PC-3 (cell line): ENCODE data around the gene TMEM138. TPM values are rescaled to one million over a fixed set of nuclear protein-coding genes. Genes with fewer than 3 reads are reported as not detected.

Source experiments
- ATAC-seq: fragments of 200-7000 bp; cut with Tn5 transposase; 2 replicates; pipeline ENCODE4 v1.9.1; 2020; ENCODE audit warnings: mild to moderate bottlenecking, moderate library complexity
- BruUV-seq: library from RNA; stranded (reverse); fragments of 400-500 nt; replicated peaks from 2 replicates; lab custom pipeline; 2021; lab: Mats Ljungman, UMichigan
- CTCF ChIA-PET: fragments of 300-600 bp; sonication (Branson Sonifier 250); formaldehyde crosslinking; loops from one replicate; lab custom pipeline; 2022; ENCODE audit warnings: antibody characterized with exemption; lab: Charles Lee
- POLR2A ChIA-PET: fragments of 300-600 bp; sonication (Branson Sonifier 250); formaldehyde crosslinking; loops from one replicate; lab custom pipeline; 2022; ENCODE audit warnings: antibody characterized with exemption; ENCODE audit not compliant: unreplicated experiment; lab: Charles Lee
- DNase-seq: peaks from one replicate; pipeline ENCODE4 v3.0.0-alpha.2; 2015
- H2AFZ ChIP-seq: fragments of 300-600 bp; sonication (generic); 2 replicates; pipeline ENCODE4 v1.6.0; 2016; ENCODE audit warnings: antibody characterized with exemption, low read length
- H3F3A ChIP-seq: fragments of 300-600 bp; sonication (generic); one replicate; pipeline ENCODE4 v1.6.0; 2017; ENCODE audit warnings: antibody characterized with exemption, low read length, control low read depth, mild to moderate bottlenecking; ENCODE audit not compliant: unreplicated experiment
- H3K27ac ChIP-seq: fragments of 300-600 bp; sonication (generic); 2 replicates; pipeline ENCODE4 v1.5.1; 2016; ENCODE audit warnings: mild to moderate bottlenecking, low read length
- H3K27me3 ChIP-seq: fragments of 300-600 bp; sonication (generic); 2 replicates; pipeline ENCODE4 v1.6.1; 2016; ENCODE audit warnings: low read length, mixed read lengths
- H3K36me3 ChIP-seq: fragments of 300-600 bp; sonication (generic); 2 replicates; pipeline ENCODE4 v1.6.1; 2016; ENCODE audit warnings: low read depth, mixed run types, low read length, mixed read lengths
- H3K4me1 ChIP-seq: fragments of 300-600 bp; sonication (generic); 2 replicates; pipeline ENCODE4 v1.5.1; 2016; ENCODE audit warnings: low read length; ENCODE audit not compliant: insufficient read depth
- H3K4me2 ChIP-seq: fragments of 300-600 bp; sonication (generic); 2 replicates; pipeline ENCODE4 v1.6.0; 2016; ENCODE audit warnings: low read length
- H3K4me3 ChIP-seq: fragments of 300-600 bp; sonication (generic); 2 replicates; pipeline ENCODE4 v1.5.1; 2016; ENCODE audit warnings: mild to moderate bottlenecking, low read length, mixed read lengths
- H3K79me2 ChIP-seq: fragments of 300-600 bp; sonication (generic); 2 replicates; pipeline ENCODE4 v1.6.1; 2017; ENCODE audit warnings: low read length, mixed read lengths
- H3K9ac ChIP-seq: fragments of 300-600 bp; sonication (generic); 2 replicates; pipeline ENCODE4 v1.6.0; 2016; ENCODE audit warnings: mild to moderate bottlenecking, low read length
- H3K9me2 ChIP-seq: fragments of 300-600 bp; sonication (generic); replicated peaks from 2 replicates; pipeline ENCODE4 v1.6.1; 2016; ENCODE audit warnings: mixed run types, low read length, mixed read lengths
- H3K9me3 ChIP-seq: fragments of 300-600 bp; sonication (generic); 2 replicates; pipeline ENCODE4 v1.6.1; 2016; ENCODE audit warnings: low read length, mixed read lengths
- H4K20me1 ChIP-seq: fragments of 300-600 bp; sonication (generic); 2 replicates; pipeline ENCODE4 v1.6.1; 2016; ENCODE audit warnings: low read length, mixed read lengths
- CTCF ChIP-seq: fragments of 300-600 bp; sonication (generic); conservative IDR thresholded peaks from 2 replicates; pipeline ENCODE4 v1.5.1; 2017; ENCODE audit warnings: antibody characterized with exemption, low read depth, mild to moderate bottlenecking, low read length
- EZH2 ChIP-seq: fragments of 300-600 bp; sonication (generic); IDR thresholded peaks from one replicate; pipeline ENCODE4 v1.6.1; 2017; ENCODE audit warnings: antibody characterized with exemption, mild to moderate bottlenecking, low read length; ENCODE audit not compliant: unreplicated experiment
- EZH2phosphoT487 ChIP-seq: fragments of 300-600 bp; sonication (generic); IDR thresholded peaks from 2 replicates; pipeline ENCODE4 v1.6.1; 2018; ENCODE audit warnings: mild to moderate bottlenecking, antibody characterized with exemption, low read length, borderline replicate concordance
- intact Hi-C: fragments of 100-400 bp; cut with micrococcal nuclease; formaldehyde crosslinking; loops from 2 replicates; pipeline ENCODE4 v1.9.0; 2023
- total RNA-seq: library from RNA; depleted of rRNA; stranded (reverse); fragments of >200 nt; gene quantifications from 2 replicates; pipeline ENCODE4 v1.2.3, GENCODE V29; 2014

Gene TMEM138
- total RNA-seq, 1 experiment from 2014 or later = 40.7 TPM

GRCh38 chr11:61349189-61349751 lies 12.9 kb upstream of the TMEM138 start:
- Histone ChIP-seq H2AFZ (no peak overlapping the region), H3K4me2 (no peak overlapping the region), H3K9me2 (no peaks in the 10 kb centered on the region), H3K27ac (no peak overlapping the region), H3K79me2 (no peaks in the 10 kb centered on the region), H3K9ac (no peak overlapping the region), H3K4me3 (no peak overlapping the region), H3K9me3 (no peaks in the 10 kb centered on the region), H3F3A (no peaks in the 10 kb centered on the region), H4K20me1 (no peaks in the 10 kb centered on the region), H3K4me1 (no peaks in the 10 kb centered on the region), H3K36me3 (peaks cover 14% of the 10 kb centered on the region; the same call in 1 of the 2 replicates), H3K27me3 (no peaks in the 10 kb centered on the region)
- DNase-seq (no peak), ATAC-seq (no peak)
- no TSS peak for BruUV-seq
- ChIA-PET POLR2A (no interaction called here), CTCF (interaction anchor here (0.5 kb wide), 1 partner anchor 14 kb away, joined by 4 read pairs; no protein-coding TSS in a partner anchor)
- intact Hi-C loops = no loop called here
- TF ChIP-seq EZH2phosphoT487 = no peak
- no peak for TF ChIP-seq EZH2
- TF ChIP-seq CTCF = no peak

GRCh38 chr11:61349916-61350315 lies 12.3 kb upstream of the TMEM138 start:
- no peaks in the 10 kb centered on the region for H4K20me1 ChIP-seq
- no peaks in the 10 kb centered on the region for H3K4me1 ChIP-seq
- BruUV-seq = no TSS peak
- no peaks in the 10 kb centered on the region for H3K9me2 ChIP-seq
- no peak overlapping the region for H3K4me2 ChIP-seq
- no peaks in the 10 kb centered on the region for H3K9me3 ChIP-seq
- ChIA-PET CTCF (no interaction called here), POLR2A (no interaction called here)
- DNase-seq (no peak), ATAC-seq (no peak)
- H3K27me3 ChIP-seq = no peaks in the 10 kb centered on the region
- H3K27ac ChIP-seq = no peak overlapping the region
- H3K36me3 ChIP-seq = peaks cover 14% of the 10 kb centered on the region; the same call in 1 of the 2 replicates
- no peak for TF ChIP-seq EZH2
- no peak for TF ChIP-seq CTCF
- no peak for TF ChIP-seq EZH2phosphoT487
- no peak overlapping the region for H2AFZ ChIP-seq
- no peaks in the 10 kb centered on the region for H3K79me2 ChIP-seq
- no peak overlapping the region for H3K4me3 ChIP-seq
- H3F3A ChIP-seq = no peaks in the 10 kb centered on the region
- intact Hi-C loops = no loop called here
- no peak overlapping the region for H3K9ac ChIP-seq

GRCh38 chr11:61350336-61350735 lies 11.8 kb upstream of the TMEM138 start:
- Histone ChIP-seq H3K27me3 (no peaks in the 10 kb centered on the region), H3K4me1 (no peaks in the 10 kb centered on the region), H3K27ac (no peak overlapping the region), H3K4me2 (no peak overlapping the region), H2AFZ (no peak overlapping the region), H3F3A (no peaks in the 10 kb centered on the region), H3K9me3 (no peaks in the 10 kb centered on the region), H4K20me1 (no peaks in the 10 kb centered on the region), H3K79me2 (no peaks in the 10 kb centered on the region), H3K9me2 (no peaks in the 10 kb centered on the region), H3K9ac (no peak overlapping the region), H3K4me3 (no peak overlapping the region), H3K36me3 (peaks cover 14% of the 10 kb centered on the region; the same call in 1 of the 2 replicates)
- intact Hi-C loops = no loop called here
- no peak for DNase-seq
- CTCF ChIA-PET = no interaction called here
- POLR2A ChIA-PET = no interaction called here
- TF ChIP-seq EZH2phosphoT487 = no peak
- no TSS peak for BruUV-seq
- no peak for ATAC-seq
